Skin of body (tissue), 2 donors: Measurements from ENCODE around the gene DCLRE1A. TPM values are rescaled to one million over a fixed set of nuclear protein-coding genes. Genes with fewer than 3 reads are reported as not detected.
A peak's percentile ranks its signal among the peaks of the same experiment; 100 is the strongest.
"Not testable (repeated sequence)": the region's sequence is repeated elsewhere in the genome, so short reads cannot be mapped to it uniquely, and the experiment has no call there.

Experiments used
- DNase-seq: peaks from one replicate; lab custom pipeline; 2025; lab: John Stamatoyannopoulos, UW
- total RNA-seq: library from RNA; depleted of rRNA; stranded (reverse); fragments of >200 nt; gene quantifications from one replicate; pipeline ENCODE4 v1.2.3, GENCODE V29; 2014

Gene DCLRE1A
- total RNA-seq, 1 donor from 2014 or later = 8.2 TPM

- DNase-seq = no peak
Measured at GRCh38 chr10:113858541-113858940, 4.7 kb upstream of the DCLRE1A start.

DNA sequence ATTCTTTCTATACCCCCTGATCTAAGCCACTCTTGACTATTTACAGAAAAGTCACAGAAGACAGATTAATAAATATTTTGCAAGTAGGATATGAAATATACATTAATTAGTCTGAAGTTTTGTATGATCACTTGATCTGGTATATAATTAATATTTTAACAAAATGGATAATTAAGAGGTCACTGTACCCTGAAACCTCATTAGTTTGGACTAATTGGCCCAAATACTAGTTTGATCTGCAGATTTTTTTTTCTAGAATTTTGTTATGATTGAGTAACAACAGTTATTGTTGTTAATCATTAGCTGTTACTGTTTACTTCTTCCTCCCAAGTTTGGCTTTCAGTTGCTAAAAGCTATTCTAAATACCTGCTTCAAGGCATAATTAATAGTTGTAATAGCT, 3.3 kb upstream of the DCLRE1A start:
- no peak for DNase-seq

DNA sequence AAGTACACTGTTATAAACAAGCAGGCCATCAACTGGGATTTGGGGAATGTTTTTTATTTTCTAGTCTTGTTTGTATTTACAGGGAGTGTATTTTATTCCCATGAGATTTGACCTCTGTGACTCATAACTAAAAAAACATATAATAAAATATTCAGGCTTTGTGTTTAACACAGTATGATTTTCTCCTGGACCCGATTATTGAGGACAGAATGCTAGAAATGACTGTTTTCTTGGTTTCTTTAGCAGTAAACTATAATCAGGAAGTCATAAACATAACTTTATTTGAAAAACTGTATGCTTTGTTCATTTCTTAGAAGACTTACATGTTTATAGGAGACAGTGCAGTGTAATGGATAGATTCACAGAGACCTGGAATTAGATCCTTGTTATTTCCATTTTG, 2.7 kb upstream of the DCLRE1A start:
- DNase-seq = no peak

DNA sequence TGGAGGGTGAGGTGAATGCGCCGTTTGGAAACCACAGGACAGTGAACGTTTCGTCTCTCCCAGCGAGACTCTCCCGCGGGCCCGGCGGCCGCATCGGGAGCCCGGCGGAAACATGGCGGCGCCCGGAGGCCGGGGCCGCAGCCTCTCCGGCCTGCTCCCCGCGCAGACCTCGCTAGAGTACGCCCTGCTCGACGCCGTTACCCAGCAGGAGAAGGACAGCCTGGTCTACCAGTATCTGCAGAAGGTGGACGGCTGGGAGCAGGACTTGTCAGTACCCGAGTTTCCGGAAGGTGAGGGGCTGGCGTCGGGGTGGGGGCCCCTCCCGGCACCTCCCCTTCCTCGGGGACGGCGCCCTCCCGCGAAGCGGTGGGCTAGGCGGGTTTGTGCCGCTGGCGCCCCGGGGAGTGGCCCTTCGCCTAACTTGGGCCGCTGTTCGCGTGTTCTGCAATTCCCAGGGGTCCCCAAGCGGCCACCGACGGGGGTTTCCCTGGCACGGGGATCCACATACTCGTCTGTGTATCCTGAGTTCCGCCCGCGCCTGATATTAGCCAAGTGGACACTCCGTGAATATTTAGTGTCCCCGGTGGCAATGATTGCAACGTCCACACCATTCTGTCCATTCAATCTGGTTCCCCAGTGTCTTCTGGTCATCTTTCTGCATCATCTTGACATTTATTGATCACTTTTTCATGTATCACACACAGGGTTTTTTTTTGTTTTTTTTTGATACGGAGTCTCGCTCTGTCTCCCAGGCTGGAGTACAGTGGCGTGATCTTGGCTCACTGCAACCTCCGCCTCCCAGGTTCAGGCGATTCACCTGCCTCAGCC, 1.1 kb upstream of the DCLRE1A start:
- peak; percentile 32 for DNase-seq

GRCh38 chr10:113853578-113854012, 287 bp downstream of the DCLRE1A start:
- no peak for DNase-seq

DNA sequence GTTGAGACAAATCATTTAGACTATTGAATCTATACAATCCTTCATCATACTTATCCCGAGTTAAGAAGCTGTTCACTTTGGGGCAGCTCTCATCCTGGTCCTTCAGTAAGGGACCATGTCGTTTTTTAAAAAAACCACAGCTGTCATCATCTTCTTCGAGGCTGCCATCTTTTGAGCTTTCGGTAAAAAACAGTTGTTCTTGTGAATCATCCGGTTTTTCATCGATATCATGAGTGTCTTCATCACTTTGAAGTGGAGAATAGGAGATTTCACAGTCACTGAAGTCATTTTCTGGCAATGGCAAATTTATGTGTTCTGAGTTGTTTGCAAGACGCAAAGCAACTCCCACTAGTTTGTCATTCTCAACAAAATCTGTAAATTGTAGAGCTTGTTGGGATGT, 3.9 kb downstream of the DCLRE1A start:
- DNase-seq = no peak

DNA sequence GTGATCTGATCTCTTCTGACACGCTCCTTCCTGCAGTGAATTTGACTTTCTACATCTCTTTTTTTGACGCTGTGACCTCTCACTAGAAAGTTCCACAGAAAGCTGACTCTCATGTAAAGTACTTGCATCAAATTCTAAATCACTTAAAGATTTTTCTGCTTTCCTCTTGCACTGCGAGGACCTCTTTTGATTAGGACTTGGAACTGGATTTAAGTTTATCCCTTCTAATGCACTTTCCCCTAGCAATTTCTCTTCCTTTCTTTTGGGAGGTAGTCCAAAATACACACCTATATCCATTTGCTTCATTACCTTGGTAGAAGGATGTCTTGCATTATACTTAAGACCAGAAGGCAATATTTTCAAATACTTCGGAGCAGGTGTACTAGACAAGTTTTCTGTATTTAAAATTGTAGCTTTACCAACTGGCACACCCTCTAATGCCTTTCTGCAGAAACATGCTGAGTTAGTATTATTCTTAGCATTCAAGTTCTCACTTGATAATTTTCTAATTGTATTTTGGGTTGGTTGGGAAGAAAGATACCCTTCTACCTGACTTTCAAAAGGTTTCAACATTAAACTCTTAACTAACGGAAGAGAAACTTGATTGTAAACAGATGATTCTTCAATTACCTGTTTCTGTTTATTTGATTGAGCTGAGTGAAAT, 4.6 kb downstream of the DCLRE1A start:
- no peak for DNase-seq

DNA sequence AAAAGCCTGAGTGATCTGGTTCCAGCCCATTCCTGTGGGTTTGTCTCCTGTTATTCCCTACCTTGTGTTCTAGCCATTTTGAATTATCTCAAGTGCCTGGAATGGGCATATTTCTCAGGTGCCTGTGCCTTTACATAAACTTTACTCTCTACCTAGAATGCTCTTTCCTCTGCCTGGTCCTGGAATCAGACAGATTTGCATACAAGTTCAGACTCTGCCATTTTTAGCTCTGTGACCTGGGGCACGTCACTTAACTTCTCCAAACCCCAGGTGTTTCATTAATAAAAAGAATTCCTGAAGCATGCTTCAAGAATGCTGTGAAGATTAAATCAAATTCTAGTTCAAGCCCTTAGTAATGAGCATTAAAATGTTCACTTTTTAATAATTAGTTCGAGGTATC, 7.8 kb downstream of the DCLRE1A start:
- no peak for DNase-seq

DNA sequence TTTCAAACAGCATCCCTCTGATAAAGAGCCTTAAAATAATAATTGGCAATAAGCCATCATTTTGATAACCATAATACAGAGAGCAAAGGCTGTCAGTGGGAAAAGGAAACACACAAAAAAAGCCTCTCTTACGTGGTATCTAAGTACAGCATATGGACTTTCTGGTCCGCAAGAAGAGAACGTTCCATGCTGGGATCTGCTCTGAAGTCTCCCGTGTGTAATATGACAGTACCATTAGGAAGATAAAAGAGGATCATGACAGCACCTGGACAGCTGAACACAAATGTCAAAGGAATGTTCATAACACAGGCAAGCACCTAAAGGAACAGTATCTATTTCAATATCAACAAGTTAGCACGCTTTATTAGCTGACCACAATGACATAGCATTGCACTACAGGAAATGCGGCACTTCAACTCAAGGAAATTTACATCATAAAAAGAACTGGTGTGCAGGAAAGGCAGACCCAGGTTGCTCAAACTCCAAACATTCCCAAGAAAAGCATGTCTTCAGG, 9.9 kb downstream of the DCLRE1A start:
- no peak for DNase-seq

GRCh38 chr10:113842171-113842570, 11.7 kb downstream of the DCLRE1A start:
- DNase-seq = no peak

GRCh38 chr10:113828567-113828966, 25.3 kb downstream of the DCLRE1A start:
- DNase-seq = not testable (repeated sequence)

DNA sequence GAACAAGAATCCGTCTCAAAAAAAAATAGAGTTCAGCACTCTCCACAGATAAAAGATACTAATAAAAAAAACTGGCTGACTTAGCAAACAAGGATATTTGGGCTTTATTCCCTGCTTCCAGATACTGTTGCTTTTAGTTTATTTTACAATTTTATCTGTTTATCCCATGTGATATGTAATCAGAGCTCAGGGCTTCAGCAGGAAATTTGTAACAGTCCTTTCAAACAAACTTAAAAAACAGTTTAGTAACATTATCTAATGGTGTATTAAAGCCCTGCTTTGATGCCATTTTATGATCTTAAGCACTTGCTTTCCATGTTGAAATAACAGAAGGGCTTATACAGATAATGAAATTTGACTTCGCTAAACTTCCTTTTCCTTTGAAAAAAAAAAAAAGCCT, 28.1 kb downstream of the DCLRE1A start:
- DNase-seq = no peak

DNA sequence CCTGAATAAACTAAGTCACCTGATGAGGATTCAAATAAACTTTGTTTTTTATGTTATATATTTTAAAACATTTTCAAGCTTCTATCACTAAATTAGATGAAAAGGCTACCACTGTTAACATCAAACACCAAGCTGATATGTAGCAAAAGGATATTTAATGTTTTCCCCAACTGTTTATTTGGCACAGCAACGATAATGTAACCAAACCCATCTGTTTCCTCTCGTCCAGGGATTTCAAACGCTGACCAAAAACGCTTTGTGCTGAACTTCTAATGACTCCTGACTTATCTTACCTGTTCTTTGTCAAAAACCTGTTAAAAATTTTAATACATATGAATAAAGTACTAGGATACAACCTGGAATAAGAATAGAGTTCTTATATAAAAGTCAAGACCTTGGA, 30.5 kb downstream of the DCLRE1A start:
- no peak for DNase-seq

GRCh38 chr10:113822174-113822573, 31.7 kb downstream of the DCLRE1A start:
- DNase-seq = no peak

DNA sequence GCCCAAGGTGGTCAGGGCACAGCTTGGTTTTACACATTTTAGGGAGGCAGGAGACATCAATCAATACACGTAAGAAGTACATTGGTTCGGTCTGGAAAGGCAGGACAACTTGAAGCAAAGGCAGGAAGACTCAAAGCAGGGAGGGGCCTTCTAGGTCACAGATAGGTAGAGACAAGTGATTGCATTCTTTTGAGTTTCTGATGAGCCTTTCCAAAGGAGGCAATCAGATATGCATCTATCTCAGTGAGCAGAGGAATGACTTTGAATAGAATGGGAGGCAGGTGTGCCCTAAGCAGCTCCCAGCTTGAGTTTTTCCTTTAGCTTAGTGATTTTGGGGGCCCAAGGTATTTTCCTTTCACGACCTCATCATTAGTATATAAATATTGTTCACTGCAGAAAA, 32.6 kb downstream of the DCLRE1A start:
- DNase-seq = not testable (repeated sequence)

- DNase-seq = no peak
Measured at GRCh38 chr10:113820507-113820906, 33.4 kb downstream of the DCLRE1A start.

DNA sequence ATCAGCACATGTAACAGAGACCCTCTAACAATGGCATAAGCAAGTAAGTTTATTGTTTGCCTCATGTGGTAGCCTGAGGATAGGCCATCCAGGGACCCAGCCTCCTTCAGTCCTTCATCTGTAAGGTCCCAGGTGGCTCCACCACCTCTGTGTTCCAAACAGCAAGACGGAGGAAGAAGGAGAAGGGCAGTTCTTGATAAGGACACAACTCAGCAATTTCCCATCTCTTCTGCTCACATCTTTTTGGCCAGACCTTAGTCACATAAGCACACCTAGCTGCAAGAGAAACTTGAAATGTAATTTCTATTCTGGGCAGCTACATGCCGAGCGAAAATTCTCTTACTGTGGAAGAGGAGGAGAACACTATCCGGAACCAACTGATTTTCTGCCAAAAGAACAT, 33.9 kb downstream of the DCLRE1A start:
- DNase-seq = no peak

- not testable (repeated sequence) for DNase-seq
Measured at GRCh38 chr10:113814700-113815099, 39.2 kb downstream of the DCLRE1A start.

DNA sequence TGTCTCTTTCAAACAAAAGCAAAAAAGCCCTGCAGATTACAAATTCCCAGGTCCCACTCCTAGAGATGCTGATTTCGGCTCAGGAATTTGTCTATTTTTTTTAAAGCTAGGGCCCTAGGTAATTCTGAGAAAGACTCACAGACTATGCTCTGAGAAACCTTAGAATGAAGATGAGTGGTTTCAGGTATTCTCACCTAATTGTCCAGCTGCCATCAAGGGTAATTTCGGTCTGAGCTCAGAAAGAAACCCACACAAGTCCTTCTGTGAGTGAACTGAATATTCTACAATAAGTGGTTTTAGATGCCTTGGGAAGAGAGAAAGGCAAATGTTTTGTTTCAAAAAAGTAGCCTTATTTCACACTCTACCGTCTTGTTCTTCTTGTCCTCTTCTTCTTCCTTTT, 45.7 kb downstream of the DCLRE1A start:
- no peak for DNase-seq

DNA sequence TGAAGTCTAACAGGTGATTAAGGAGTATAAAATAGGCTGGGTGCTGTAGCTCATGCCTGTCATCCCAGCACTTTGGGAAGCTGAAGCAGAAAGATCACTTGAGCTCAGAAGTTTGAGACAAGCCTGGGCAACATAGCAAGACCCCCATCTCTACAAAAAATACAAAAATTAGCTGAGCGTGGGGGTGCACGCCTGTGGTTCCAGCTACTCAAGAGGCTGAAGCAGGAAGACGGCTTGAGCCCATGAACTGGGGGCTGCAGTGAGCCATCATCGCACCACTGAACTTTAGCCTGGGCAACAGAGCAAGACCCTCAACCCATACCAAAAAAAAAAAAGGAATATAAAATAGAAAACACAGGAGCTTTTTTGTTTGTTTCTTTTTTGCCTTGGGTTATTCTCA, 47.4 kb downstream of the DCLRE1A start:
- no peak for DNase-seq

DNA sequence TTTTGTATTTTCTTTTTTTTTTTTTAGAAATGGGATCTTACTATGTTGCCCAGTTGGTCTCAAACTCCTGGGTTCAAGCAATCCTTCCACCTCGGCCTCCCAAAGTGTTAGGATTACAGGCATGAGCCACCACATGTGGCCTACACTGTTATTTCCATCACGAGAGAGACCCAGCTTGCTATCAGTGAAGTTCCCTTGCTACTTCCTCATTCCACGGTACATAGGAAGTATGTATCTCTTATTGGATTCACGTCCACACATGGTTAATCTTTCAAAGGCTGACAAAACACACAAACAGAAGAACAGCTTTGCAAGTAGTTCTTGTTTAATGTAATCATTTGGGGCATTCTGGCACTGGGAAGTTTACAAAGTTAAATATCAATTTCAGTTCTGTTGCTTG, 50.9 kb downstream of the DCLRE1A start:
- no peak for DNase-seq

GRCh38 chr10:113801569-113801968, 52.3 kb downstream of the DCLRE1A start:
- DNase-seq = peak; percentile 77

DNA sequence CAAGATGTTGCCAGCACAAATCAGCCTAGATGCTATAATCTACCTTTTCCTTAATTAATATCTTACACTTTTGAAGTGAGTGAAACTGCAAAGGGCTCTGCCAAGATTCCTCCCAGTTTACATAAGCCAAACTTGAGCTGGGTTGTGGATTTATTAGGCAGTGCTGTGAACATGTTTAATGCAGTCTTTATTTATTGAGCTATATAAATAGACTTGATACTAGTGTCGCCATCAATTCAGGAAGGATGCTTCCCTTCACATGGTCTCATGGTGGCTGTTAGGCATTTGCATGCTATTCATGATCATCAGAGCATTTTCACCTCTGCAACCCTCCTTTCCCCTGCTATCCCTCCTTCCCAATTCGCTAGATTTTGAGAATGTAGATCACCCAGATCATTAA, 62.2 kb downstream of the DCLRE1A start:
- no peak for DNase-seq
